Epithelial cell of esophagus (primary cell): ENCODE measurements around the gene PTCD1.
"Not testable (repeated sequence)": the region's sequence is repeated elsewhere in the genome, so short reads cannot be mapped to it uniquely, and the experiment has no call there.

Source experiments
- DNase-seq: peaks from one replicate; pipeline ENCODE4 v3.0.0; 2010; ENCODE audit warnings: low read depth
- H3K4me3 ChIP-seq: 2 replicates; pipeline ENCODE4 v1.5.1; 2011; ENCODE audit warnings: mild to moderate bottlenecking, low read length, control low read depth
- CTCF ChIP-seq: IDR thresholded peaks from 2 replicates; pipeline ENCODE4 v1.5.1; 2011; ENCODE audit warnings: low read depth, mild to moderate bottlenecking, low read length, control low read depth, inconsistent platforms; ENCODE audit not compliant: insufficient read depth; ENCODE audit errors: missing control alignments

The PTCD1 gene

DNA sequence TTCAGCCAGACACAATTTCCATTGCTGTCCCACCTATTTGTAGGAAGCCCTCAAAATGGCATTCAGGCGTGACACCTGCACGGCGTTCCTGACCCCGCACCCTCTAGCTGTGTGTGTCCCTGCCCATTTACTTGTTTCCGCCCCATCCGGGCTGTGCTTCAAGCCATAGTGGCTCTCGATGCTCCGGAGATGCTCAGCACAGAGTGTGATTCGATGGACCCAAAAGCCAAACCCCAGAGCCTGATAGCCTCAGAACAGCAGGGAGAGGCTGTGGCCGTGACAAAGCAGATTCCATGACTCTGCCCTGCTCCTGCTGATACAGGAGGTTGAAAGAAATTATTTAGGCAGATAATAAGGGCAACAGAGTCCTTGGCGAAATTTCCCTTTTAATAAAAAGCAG, 16.4 kb downstream of the PTCD1 start:
- no peak overlapping the region for H3K4me3 ChIP-seq
- DNase-seq = no peak
- no peak for TF ChIP-seq CTCF

- no peak overlapping the region for H3K4me3 ChIP-seq
- no peak for DNase-seq
- no peak for TF ChIP-seq CTCF
Measured at GRCh38 chr7:99420986-99421385, 17.6 kb downstream of the PTCD1 start.

DNA sequence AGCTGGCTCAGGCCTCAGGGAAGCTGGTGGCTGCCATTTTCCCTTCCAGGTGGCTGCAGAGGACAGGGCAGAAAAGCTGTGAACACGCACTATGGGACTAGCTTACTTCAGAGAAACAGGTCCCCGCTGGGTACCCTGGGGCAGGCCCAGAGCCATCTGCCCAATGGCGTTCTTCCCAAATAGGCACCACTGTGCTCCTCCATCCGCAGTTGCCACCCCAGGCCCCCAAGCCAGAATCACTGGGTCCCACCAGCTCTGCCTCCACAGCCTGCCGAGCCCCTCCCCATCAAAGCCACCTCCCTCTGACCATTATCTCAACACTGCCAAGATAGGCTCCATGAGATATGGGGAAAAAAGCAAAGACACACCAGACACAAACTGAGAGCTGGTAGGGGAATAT, 18.4 kb downstream of the PTCD1 start:
- DNase-seq = no peak
- no peak overlapping the region for H3K4me3 ChIP-seq
- no peak for TF ChIP-seq CTCF

GRCh38 chr7:99419323-99420021, 19.1 kb downstream of the PTCD1 start:
- DNase-seq = no peak
- no peak for TF ChIP-seq CTCF
- no peak overlapping the region for H3K4me3 ChIP-seq

GRCh38 chr7:99418260-99418659, 20.3 kb downstream of the PTCD1 start:
- no peak for DNase-seq
- no peak for TF ChIP-seq CTCF

DNA sequence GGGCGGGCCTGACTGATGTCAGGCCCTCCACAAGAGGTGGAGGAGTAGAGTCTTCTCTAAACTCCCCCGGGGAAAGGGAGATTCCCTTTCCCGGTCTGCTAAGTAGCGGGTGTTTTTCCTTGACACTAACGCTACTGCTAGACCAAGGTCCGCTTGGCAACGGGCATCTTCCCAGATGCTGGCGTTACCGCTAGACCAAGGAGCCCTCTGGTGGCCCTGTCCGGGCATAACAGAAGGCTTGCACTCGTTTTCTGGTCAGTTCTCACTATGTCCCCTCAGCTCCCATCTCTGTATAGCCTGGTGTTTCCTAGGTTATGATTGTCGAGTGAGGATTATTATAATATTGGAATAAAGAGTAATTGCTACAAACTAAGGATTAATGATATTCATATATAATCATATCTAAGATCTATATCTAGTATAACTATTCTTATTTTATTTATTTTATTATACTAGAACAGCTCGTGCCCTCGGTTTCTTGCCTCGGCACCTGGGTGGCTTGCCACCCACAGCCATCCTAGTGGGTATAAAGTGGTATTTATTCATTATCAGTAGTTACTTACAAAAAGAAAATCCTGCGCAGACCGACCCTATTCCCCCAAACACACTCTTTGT, 23.0 kb downstream of the PTCD1 start:
- TF ChIP-seq CTCF = peak; percentile 59
- peak; percentile 48 for DNase-seq
- H3K4me3 ChIP-seq = not testable (repeated sequence)

More at GRCh38 chr7:99418260-99418659, 20.3 kb downstream of the PTCD1 start:
- no peak overlapping the region for H3K4me3 ChIP-seq

- DNase-seq = no peak
- H3K4me3 ChIP-seq = no peak overlapping the region
- TF ChIP-seq CTCF = no peak
Measured at GRCh38 chr7:99410635-99411034, 28.0 kb downstream of the PTCD1 start.
